ENCODE data around the gene RNF187.
A peak's percentile ranks its signal among the peaks of the same experiment; 100 is the strongest.

The RNF187 gene

GRCh38 chr1:228478326-228478725 lies 8.9 kb upstream of the RNF187 start:
- no peaks in the 10 kb centered on the region for H3K9me3 Mint-ChIP-seq
- H3K27me3 Mint-ChIP-seq = no peaks in the 10 kb centered on the region
- H3K36me3 Mint-ChIP-seq (ENCODE audit: insufficient read depth) = peaks cover 4% of the 10 kb centered on the region
- H3K4me1 Mint-ChIP-seq = peaks cover 24% of the 10 kb centered on the region
- H3K27ac Mint-ChIP-seq (ENCODE audit: low read depth) = no peak overlapping the region
- DNase-seq (ENCODE audit: low spot score in 2 of 2) (no peak), ATAC-seq (replicated peaks; ENCODE audit: extremely low read depth, poor library complexity, severe bottlenecking) (no peak)
- H3K4me3 Mint-ChIP-seq = peak overlapping the region; percentile 50

DNA sequence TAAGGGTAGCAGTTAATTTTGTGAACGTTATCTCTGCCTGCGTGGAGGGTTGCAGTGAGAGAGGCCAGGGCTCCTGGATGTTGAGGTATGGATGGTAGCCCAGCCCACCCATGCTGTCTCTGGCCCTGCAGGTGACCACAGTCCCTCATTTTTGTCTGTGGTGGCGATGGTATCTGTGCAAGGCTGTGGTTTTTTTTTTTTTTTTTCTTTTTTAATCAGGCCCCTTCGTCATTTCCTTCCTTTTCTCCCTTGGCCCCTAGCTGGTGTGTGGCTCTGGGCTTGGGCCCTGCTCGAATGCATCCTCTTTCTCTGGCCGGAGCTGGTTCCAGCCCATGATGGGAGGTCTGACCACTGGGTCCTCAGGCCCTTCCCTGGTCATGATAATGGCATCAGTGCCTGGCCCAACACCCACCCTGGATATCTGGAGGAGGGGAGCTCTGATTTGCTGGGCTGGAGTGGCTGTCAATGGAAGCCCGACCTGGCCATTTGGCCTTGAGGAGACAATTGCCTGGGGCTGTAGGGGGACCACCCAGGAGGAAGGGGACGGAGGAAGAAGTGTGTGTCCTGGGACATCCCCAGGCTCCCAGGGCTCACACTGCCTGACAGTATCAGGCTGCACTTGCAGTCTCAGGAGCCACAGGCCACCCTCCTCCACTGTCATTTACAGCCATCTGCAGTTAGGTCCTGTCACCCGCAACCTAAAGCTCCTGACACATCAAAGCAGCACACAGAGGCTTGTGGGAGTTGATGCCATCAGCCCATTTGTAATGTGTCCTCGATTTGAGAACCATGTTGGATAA lies 8.1 kb upstream of the RNF187 start:
- Mint-ChIP-seq H3K4me3 (peak overlapping the region; percentile 50), H3K36me3 (ENCODE audit: insufficient read depth) (peaks cover 4% of the 10 kb centered on the region), H3K27ac (ENCODE audit: low read depth) (peak overlapping the region; percentile 81), H3K9me3 (no peaks in the 10 kb centered on the region), H3K27me3 (no peaks in the 10 kb centered on the region), H3K4me1 (peaks cover 24% of the 10 kb centered on the region)
- DNase-seq (ENCODE audit: low spot score in 2 of 2) (no peak), ATAC-seq (replicated peaks; ENCODE audit: extremely low read depth, poor library complexity, severe bottlenecking) (peak; percentile 82)

DNA sequence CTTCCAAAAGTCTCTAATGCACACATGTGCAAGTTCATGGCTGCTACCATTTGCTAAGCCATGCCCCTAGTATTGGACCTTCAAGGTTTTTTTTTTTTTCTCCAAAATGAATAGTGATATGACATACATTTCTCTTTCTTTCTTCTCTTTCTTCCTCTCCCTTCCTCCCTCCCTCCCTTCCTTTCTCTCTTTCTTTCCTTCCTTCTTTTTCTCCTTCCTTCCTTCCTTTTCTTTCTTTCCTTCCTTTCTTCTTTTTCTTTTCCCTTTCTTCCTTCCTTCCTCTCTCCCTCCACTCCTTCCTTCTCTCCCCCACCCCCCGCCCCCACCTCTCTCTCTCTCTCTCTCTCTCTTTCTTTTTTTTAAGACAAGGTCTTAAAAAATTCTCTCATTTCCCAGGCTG lies 3.4 kb upstream of the RNF187 start:
- H3K4me3 Mint-ChIP-seq = no peak overlapping the region
- peaks cover 18% of the 10 kb centered on the region for H3K36me3 Mint-ChIP-seq (ENCODE audit: insufficient read depth)
- DNase-seq (ENCODE audit: low spot score in 2 of 2) (no peak), ATAC-seq (replicated peaks; ENCODE audit: extremely low read depth, poor library complexity, severe bottlenecking) (no peak)
- H3K27me3 Mint-ChIP-seq = no peaks in the 10 kb centered on the region
- H3K27ac Mint-ChIP-seq (ENCODE audit: low read depth) = no peak overlapping the region
- no peaks in the 10 kb centered on the region for H3K9me3 Mint-ChIP-seq
- H3K4me1 Mint-ChIP-seq = peaks cover 26% of the 10 kb centered on the region

DNA sequence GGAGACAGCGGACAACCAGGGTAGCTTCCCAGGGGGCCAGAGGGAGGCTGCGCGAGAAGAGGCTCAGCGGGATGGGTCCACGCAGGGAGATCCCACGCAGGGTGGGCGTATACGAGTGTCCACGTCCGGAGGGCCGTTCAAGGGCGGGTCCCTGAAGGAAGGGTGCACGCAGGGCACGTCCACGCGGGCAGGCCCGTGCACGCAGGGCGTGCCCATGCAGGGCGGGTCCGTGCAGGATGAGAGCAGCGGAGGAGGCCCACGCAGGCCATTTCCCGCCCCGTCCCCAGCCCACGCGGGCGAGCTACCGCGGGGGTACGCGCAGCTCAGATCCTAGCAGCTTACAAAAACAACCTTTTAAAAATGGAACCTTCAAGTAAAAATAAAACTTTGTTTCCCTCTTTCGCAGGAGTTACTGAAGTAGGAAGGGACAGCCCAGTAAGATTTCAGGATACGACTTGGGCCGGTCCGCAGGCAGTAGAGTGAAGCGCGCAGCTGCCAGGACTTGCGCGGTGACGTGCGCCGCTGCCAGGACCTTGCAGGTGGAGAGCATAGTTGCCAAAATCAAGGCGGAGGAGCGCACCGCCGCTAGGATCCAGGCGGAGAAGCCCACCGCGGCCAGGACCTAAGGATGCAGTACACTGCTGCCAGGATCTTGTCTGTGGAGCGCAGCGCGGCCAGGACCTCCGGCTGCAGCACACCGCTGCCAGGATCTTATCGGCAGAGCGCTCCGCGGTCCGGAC lies 416 bp upstream of the RNF187 start:
- peaks cover 30% of the 10 kb centered on the region for H3K4me1 Mint-ChIP-seq
- H3K27me3 Mint-ChIP-seq = no peaks in the 10 kb centered on the region
- DNase-seq (ENCODE audit: low spot score in 2 of 2) (peak; percentile 78 to 85), ATAC-seq (replicated peaks; ENCODE audit: extremely low read depth, poor library complexity, severe bottlenecking) (peak; percentile 81)
- H3K4me3 Mint-ChIP-seq = peak overlapping the region; percentile 98
- peak overlapping the region; percentile 99 for H3K27ac Mint-ChIP-seq (ENCODE audit: low read depth)
- no peaks in the 10 kb centered on the region for H3K9me3 Mint-ChIP-seq
- peaks cover 26% of the 10 kb centered on the region for H3K36me3 Mint-ChIP-seq (ENCODE audit: insufficient read depth)

DNA sequence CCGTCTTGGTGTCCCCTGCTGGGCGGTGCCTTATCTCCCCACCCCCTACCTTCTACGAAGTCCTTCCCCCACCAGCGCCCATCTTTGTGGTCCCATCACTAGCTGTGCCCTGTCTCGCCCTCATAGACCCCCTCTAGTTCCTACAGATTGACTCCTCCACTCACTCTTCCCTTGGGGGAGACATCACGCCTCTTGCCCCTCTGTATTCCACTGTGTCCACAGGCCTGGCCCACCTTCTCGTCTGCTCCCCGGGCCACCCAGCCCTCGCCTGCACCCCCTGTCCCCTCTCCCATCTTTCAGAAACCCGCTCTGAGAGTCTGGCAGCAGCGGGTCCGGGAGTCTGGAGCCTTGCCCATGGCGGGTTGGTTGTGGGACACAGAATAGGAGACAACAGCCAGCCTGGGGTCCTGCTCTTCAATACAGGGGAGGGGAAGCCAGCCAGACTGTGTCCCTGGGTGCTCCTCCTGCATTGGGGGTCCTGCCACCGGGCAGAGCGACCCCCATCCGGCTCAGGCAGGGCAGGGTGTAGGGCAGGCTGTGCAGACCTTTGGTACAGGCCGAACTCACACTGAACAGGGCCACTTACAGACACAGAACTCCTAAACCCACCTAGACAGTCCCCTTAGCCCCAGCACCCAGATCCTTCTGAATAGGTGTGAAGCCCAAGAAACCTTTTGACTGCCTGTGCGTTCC lies 1.1 kb downstream of the RNF187 start:
- peaks cover 31% of the 10 kb centered on the region for H3K36me3 Mint-ChIP-seq (ENCODE audit: insufficient read depth)
- no peaks in the 10 kb centered on the region for H3K9me3 Mint-ChIP-seq
- H3K4me1 Mint-ChIP-seq = peaks cover 30% of the 10 kb centered on the region
- H3K27me3 Mint-ChIP-seq = no peaks in the 10 kb centered on the region
- no peak for DNase-seq (ENCODE audit: low spot score in 2 of 2)
- no peak for ATAC-seq (replicated peaks; ENCODE audit: extremely low read depth, poor library complexity, severe bottlenecking)
- peak overlapping the region; percentile 95 for H3K27ac Mint-ChIP-seq (ENCODE audit: low read depth)
- peak overlapping the region; percentile 98 for H3K4me3 Mint-ChIP-seq

GRCh38 chr1:228488818-228489674 lies 1.9 kb downstream of the RNF187 start:
- DNase-seq (ENCODE audit: low spot score in 2 of 2) (no peak), ATAC-seq (replicated peaks; ENCODE audit: extremely low read depth, poor library complexity, severe bottlenecking) (no peak)
- H3K36me3 Mint-ChIP-seq (ENCODE audit: insufficient read depth) = peaks cover 35% of the 10 kb centered on the region
- peaks cover 30% of the 10 kb centered on the region for H3K4me1 Mint-ChIP-seq
- no peaks in the 10 kb centered on the region for H3K9me3 Mint-ChIP-seq
- H3K4me3 Mint-ChIP-seq = peak overlapping the region; percentile 98
- no peaks in the 10 kb centered on the region for H3K27me3 Mint-ChIP-seq
- peak overlapping the region; percentile 95 for H3K27ac Mint-ChIP-seq (ENCODE audit: low read depth)

DNA sequence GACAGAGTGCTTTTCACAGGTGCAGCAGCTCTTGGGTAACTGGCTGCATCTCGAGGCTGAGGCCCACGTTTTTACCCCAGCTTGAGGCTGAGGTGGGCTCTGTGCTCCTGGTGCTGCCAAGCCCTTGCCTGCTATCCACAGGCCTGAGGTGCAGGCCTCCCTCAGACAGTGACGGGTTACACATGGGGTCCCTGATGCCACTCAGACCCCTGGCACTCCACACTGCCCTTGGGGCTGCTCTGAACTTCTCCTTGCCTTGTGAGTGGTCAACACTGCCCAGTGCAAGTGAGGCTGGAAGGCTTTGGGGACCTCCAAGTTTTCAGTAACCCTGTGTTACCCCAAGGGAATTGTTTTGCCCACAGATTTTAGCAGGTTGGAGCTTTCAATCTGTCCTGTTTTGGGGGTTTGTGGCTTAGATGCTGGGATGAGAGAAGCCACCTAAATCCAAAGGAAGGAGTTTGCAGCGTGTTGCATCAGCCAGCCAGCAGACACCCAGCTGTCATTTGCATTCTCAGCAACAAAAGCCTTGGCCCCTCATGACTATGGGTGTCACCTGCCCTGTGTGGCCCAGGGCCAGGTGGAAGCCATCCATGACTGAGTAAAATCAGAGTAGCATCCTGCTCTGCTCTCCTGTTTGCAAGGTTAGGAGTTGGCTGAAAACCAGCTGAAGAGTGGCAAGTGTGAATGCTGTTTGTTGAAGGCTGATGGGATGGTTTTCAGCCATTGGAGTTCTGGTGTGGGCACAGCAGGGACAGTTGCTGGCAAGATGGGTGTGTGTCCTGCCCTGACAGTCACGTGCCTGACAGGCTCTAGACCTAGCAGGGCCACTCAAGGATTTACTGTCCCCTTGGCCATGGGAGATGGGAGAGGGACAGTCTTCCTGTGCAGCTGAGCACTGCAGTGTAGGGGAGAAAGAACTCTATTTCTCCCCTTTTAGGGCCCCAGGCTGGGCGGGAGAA lies 3.2 kb downstream of the RNF187 start:
- ATAC-seq (replicated peaks; ENCODE audit: extremely low read depth, poor library complexity, severe bottlenecking) = no peak
- H3K36me3 Mint-ChIP-seq (ENCODE audit: insufficient read depth) = peaks cover 34% of the 10 kb centered on the region

GRCh38 chr1:228493141-228494043 lies 6.2 kb downstream of the RNF187 start:
- no peak for ATAC-seq (replicated peaks; ENCODE audit: extremely low read depth, poor library complexity, severe bottlenecking)

More for the DNA sequence above, 3.2 kb downstream of the RNF187 start:
- Mint-ChIP-seq H3K27me3 (no peaks in the 10 kb centered on the region), H3K4me3 (no peak overlapping the region), H3K27ac (ENCODE audit: low read depth) (peak overlapping the region; percentile 16), H3K4me1 (peaks cover 30% of the 10 kb centered on the region), H3K9me3 (no peaks in the 10 kb centered on the region)
- DNase-seq (ENCODE audit: low spot score in 2 of 2) = no peak

DNA sequence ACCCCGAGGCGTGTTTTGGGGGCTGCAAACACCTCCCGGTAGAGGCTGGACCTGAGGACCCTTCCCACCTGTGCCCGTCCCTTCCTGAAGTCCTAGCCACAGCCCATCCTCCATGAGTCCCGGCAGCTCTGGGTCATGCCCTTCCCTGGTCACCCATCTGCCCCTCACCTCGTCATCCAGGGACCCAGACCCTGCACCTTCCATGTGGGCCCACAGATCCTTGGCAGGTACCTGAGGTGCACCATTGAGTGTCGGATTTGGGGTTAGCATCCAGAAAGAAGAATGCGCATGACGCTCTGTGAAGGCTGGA lies 6.8 kb downstream of the RNF187 start:
- DNase-seq (ENCODE audit: low spot score in 2 of 2) = no peak
- no peak for ATAC-seq (replicated peaks; ENCODE audit: extremely low read depth, poor library complexity, severe bottlenecking)
- Mint-ChIP-seq H3K9me3 (no peaks in the 10 kb centered on the region), H3K36me3 (ENCODE audit: insufficient read depth) (peaks cover 28% of the 10 kb centered on the region), H3K27ac (ENCODE audit: low read depth) (no peak overlapping the region), H3K4me1 (peaks cover 17% of the 10 kb centered on the region), H3K4me3 (no peak overlapping the region), H3K27me3 (no peaks in the 10 kb centered on the region)

More at GRCh38 chr1:228493141-228494043, 6.2 kb downstream of the RNF187 start:
- DNase-seq (ENCODE audit: low spot score in 2 of 2) = no peak
- no peaks in the 10 kb centered on the region for H3K27me3 Mint-ChIP-seq
- H3K9me3 Mint-ChIP-seq = no peaks in the 10 kb centered on the region
- H3K27ac Mint-ChIP-seq (ENCODE audit: low read depth) = no peak overlapping the region
- H3K4me3 Mint-ChIP-seq = no peak overlapping the region
- peaks cover 29% of the 10 kb centered on the region for H3K36me3 Mint-ChIP-seq (ENCODE audit: insufficient read depth)
- peaks cover 23% of the 10 kb centered on the region for H3K4me1 Mint-ChIP-seq

GRCh38 chr1:228494391-228494790 lies 7.2 kb downstream of the RNF187 start:
- Mint-ChIP-seq H3K4me3 (no peak overlapping the region), H3K27ac (ENCODE audit: low read depth) (no peak overlapping the region), H3K27me3 (no peaks in the 10 kb centered on the region), H3K4me1 (peaks cover 19% of the 10 kb centered on the region), H3K9me3 (no peaks in the 10 kb centered on the region), H3K36me3 (ENCODE audit: insufficient read depth) (peaks cover 30% of the 10 kb centered on the region)
- ATAC-seq (replicated peaks; ENCODE audit: extremely low read depth, poor library complexity, severe bottlenecking) = no peak
- no peak for DNase-seq (ENCODE audit: low spot score in 2 of 2)
